Right lobe of liver (tissue), 4 donors: ENCODE results near the gene SREBF2.

Experiments used
- CTCF ChIP-seq, 4 donors: fragments of 200-600 bp in 3 of 4; fragments of 450-650 bp in 1 of 4; IDR thresholded peaks; one replicate each; pipeline versions ENCODE4 v1.5.1 to v1.8.0; 2016 to 2022; ENCODE audit warnings: antibody characterized with exemption in 4 of 4, mild to moderate bottlenecking in 2 of 4
- POLR2A ChIP-seq: fragments of 450-650 bp; IDR thresholded peaks from one replicate; pipeline ENCODE4 v1.6.1; 2017; ENCODE audit warnings: antibody characterized with exemption, mild to moderate bottlenecking
- donor health status: DM: no; HTN: no; CAD: no.
- donor health status: DM: no; HTN: no; CAD: no.
- donor health status: DM: no; HTN: yes; CAD: no.

DNA sequence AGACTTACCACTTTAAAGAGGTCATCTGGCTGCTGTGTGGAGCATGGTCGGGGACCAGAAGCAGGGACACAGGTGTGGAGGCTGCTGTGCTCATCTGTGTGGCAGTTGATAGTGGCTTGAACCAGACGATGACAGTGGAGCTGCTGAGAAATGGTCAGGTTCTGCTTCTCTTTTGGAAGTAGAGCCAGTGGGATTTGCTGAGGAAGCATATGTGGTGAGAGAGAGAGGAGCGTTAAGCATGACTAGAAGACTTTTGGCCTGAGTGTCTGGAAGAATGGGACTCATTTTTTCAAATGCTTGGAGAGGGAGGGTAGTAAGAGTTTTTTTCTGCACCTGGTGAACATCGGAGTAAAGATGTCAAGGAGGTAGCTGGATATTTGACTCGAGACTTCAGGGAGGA is 12.5 kb upstream of the SREBF2 start:
- TF ChIP-seq POLR2A, result no peak
- TF ChIP-seq CTCF (IDR thresholded peaks at IDR 0.05), result no peak
